GM23338 (cell line): Measurements from ENCODE around the gene TMEM236. TPM values are rescaled to one million over a fixed set of nuclear protein-coding genes. Genes with fewer than 3 reads are reported as not detected.

Source experiments
- ATAC-seq: fragments of 200-7000 bp; cut with Tn5 transposase; 3 replicates; pipeline ENCODE4 v1.9.1; 2020
- DNase-seq: peaks from one replicate; pipeline ENCODE4 v3.0.0-alpha.2; 2015; ENCODE audit warnings: low spot score
- H2AFZ ChIP-seq: fragments of 200-600 bp; sonication (generic); 2 replicates; pipeline ENCODE4 v1.8.0; 2016; ENCODE audit warnings: antibody characterized with exemption, mild to moderate bottlenecking, moderate library complexity
- H3F3A ChIP-seq: fragments of 200-600 bp; sonication (generic); replicated peaks from 2 replicates; pipeline ENCODE4 v1.8.0; 2017; ENCODE audit warnings: antibody characterized with exemption, mixed run types, low read depth
- H3K27ac ChIP-seq: fragments of 200-600 bp; sonication (generic); 2 replicates; pipeline ENCODE4 v1.6.1; 2016; ENCODE audit warnings: low read depth
- H3K27me3 ChIP-seq: fragments of 200-600 bp; sonication (generic); 2 replicates; pipeline ENCODE4 v1.8.0; 2016; ENCODE audit warnings: mild to moderate bottlenecking, mixed run types, moderate library complexity; ENCODE audit not compliant: insufficient read depth
- H3K36me3 ChIP-seq: fragments of 200-600 bp; sonication (generic); 2 replicates; pipeline ENCODE4 v1.8.0; 2016; ENCODE audit warnings: mild to moderate bottlenecking; ENCODE audit not compliant: insufficient read depth
- H3K4me1 ChIP-seq: fragments of 200-600 bp; sonication (generic); 2 replicates; pipeline ENCODE4 v1.8.0; 2016; ENCODE audit warnings: mild to moderate bottlenecking, moderate library complexity; ENCODE audit not compliant: insufficient read depth
- H3K4me2 ChIP-seq: fragments of 200-600 bp; sonication (generic); 2 replicates; pipeline ENCODE4 v1.7.1; 2017; ENCODE audit warnings: mixed run types
- H3K4me3 ChIP-seq: fragments of 200-600 bp; sonication (generic); 2 replicates; pipeline ENCODE4 v1.6.1; 2016; ENCODE audit warnings: mixed run types
- H3K79me2 ChIP-seq: fragments of 200-600 bp; sonication (generic); replicated peaks from 2 replicates; pipeline ENCODE4 v1.8.0; 2017; ENCODE audit warnings: mild to moderate bottlenecking; ENCODE audit not compliant: insufficient read depth
- H3K9me2 ChIP-seq: fragments of 200-600 bp; sonication (generic); 2 replicates; pipeline ENCODE4 v1.8.0; 2017; ENCODE audit not compliant: insufficient read depth
- H4K20me1 ChIP-seq: fragments of 200-600 bp; sonication (generic); replicated peaks from 2 replicates; pipeline ENCODE4 v1.8.0; 2017; ENCODE audit warnings: mild to moderate bottlenecking; ENCODE audit not compliant: insufficient read depth
- H3K27ac Mint-ChIP-seq: 2 replicates; pipeline ENCODE4 v1.8.0; 2020; ENCODE audit warnings: inconsistent platforms, mild to moderate bottlenecking, moderate library complexity, mixed read lengths
- H3K27me3 Mint-ChIP-seq: 3 replicates; pipeline ENCODE4 v1.8.0; 2022; ENCODE audit warnings: low read depth, mild to moderate bottlenecking, moderate library complexity, mixed read lengths, inconsistent platforms; ENCODE audit not compliant: insufficient read depth, poor library complexity
- H3K36me3 Mint-ChIP-seq: 3 replicates; pipeline ENCODE4 v1.8.0; 2021; ENCODE audit warnings: low read depth, mild to moderate bottlenecking, inconsistent platforms, moderate library complexity, mixed read lengths
- H3K4me1 Mint-ChIP-seq: 3 replicates; pipeline ENCODE4 v1.8.0; 2020; ENCODE audit warnings: mild to moderate bottlenecking, inconsistent platforms, mixed read lengths
- H3K4me3 Mint-ChIP-seq: 3 replicates; pipeline ENCODE4 v1.8.0; 2021; ENCODE audit warnings: moderate library complexity, mild to moderate bottlenecking, inconsistent platforms, mixed read lengths
- H3K9me3 Mint-ChIP-seq: 3 replicates; pipeline ENCODE4 v1.8.0; 2020; ENCODE audit warnings: moderate library complexity, mild to moderate bottlenecking, inconsistent platforms, mixed read lengths
- NANOG ChIP-seq: IDR thresholded peaks from 2 replicates; pipeline ENCODE4 v1.6.1; 2016; ENCODE audit warnings: antibody characterized with exemption, borderline replicate concordance
- REST ChIP-seq: IDR thresholded peaks from one replicate; pipeline ENCODE4 v1.6.1; 2018; ENCODE audit warnings: antibody characterized with exemption; ENCODE audit not compliant: unreplicated experiment
- ZNF331 ChIP-seq: fragments of 250-450 bp; sonication (Bioruptor Pico); IDR thresholded peaks from 2 replicates; pipeline ENCODE4 v1.5.0; 2020; ENCODE audit warnings: low read depth, mild to moderate bottlenecking, moderate library complexity
- ZNF462 ChIP-seq: fragments of 250-450 bp; sonication (Bioruptor Pico); IDR thresholded peaks from 2 replicates; pipeline ENCODE4 v1.5.0; 2020; ENCODE audit warnings: mild to moderate bottlenecking, moderate library complexity
- polyA plus RNA-seq: library from polyadenylated mRNA; unstranded; fragments of >200 nt; fragmentation: Nextera tagmentation; extraction: Ambion mirVana; gene quantifications from 2 replicates; pipeline ENCODE4 v1.2.1, GENCODE V29; 2016
- total RNA-seq: library from RNA; depleted of rRNA; stranded (reverse); fragments of >200 nt; shearing (Covaris generic); gene quantifications from 2 replicates; pipeline ENCODE4 v1.2.3, GENCODE V29; 2014
- TF ChIP-seq, protein P1 (sequence below): IDR thresholded peaks from 2 replicates; pipeline ENCODE4 v1.6.1; 2016; ENCODE audit warnings: antibody characterized with exemption
- TF ChIP-seq, protein P2 (sequence below), 2 experiments: fragments of 200-600 bp in 1 of 2; sonication (generic) in 1 of 2; conservative IDR thresholded peaks; 2 replicates each; pipeline versions ENCODE4 v1.5.1 to v1.6.1; 2016 to 2017; ENCODE audit warnings: antibody characterized with exemption in 2 of 2, low read depth in 2 of 2, mild to moderate bottlenecking in 2 of 2, moderate library complexity in 1 of 2

The TMEM236 gene
- total and polyA plus RNA-seq, 2 experiments from 2014 or later: 0.03 TPM

- TF ChIP-seq NANOG: no peak
- TF ChIP-seq ZNF331 (CRISPR knock-in tag): no peak
- no peak for TF ChIP-seq REST
Measured at GRCh38 chr10:17780727-17781126, 28.7 kb downstream of the TMEM236 start (continued).

GRCh38 chr10:17781856-17782255 is 29.9 kb downstream of the TMEM236 start:
- no peaks in the 10 kb centered on the region for H3K4me1 ChIP-seq
- no peaks in the 10 kb centered on the region for H3K36me3 ChIP-seq
- peak; percentile 56 for DNase-seq
- H3K4me3 ChIP-seq: no peak overlapping the region
- no peak overlapping the region for H3K4me2 ChIP-seq
- Mint-ChIP-seq H3K9me3 (no peaks in the 10 kb centered on the region), H3K4me3 (no peak overlapping the region), H3K36me3 (no peaks in the 10 kb centered on the region), H3K27me3 (peaks cover 4% of the 10 kb centered on the region), H3K27ac (no peak overlapping the region), H3K4me1 (no peaks in the 10 kb centered on the region)
- H3K79me2 ChIP-seq: no peaks in the 10 kb centered on the region
- TF ChIP-seq, protein P1, sequence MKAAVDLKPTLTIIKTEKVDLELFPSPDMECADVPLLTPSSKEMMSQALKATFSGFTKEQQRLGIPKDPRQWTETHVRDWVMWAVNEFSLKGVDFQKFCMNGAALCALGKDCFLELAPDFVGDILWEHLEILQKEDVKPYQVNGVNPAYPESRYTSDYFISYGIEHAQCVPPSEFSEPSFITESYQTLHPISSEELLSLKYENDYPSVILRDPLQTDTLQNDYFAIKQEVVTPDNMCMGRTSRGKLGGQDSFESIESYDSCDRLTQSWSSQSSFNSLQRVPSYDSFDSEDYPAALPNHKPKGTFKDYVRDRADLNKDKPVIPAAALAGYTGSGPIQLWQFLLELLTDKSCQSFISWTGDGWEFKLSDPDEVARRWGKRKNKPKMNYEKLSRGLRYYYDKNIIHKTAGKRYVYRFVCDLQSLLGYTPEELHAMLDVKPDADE: no peak
- TF ChIP-seq ZNF462: no peak
- TF ChIP-seq, protein P2, sequence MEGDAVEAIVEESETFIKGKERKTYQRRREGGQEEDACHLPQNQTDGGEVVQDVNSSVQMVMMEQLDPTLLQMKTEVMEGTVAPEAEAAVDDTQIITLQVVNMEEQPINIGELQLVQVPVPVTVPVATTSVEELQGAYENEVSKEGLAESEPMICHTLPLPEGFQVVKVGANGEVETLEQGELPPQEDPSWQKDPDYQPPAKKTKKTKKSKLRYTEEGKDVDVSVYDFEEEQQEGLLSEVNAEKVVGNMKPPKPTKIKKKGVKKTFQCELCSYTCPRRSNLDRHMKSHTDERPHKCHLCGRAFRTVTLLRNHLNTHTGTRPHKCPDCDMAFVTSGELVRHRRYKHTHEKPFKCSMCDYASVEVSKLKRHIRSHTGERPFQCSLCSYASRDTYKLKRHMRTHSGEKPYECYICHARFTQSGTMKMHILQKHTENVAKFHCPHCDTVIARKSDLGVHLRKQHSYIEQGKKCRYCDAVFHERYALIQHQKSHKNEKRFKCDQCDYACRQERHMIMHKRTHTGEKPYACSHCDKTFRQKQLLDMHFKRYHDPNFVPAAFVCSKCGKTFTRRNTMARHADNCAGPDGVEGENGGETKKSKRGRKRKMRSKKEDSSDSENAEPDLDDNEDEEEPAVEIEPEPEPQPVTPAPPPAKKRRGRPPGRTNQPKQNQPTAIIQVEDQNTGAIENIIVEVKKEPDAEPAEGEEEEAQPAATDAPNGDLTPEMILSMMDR (conservative IDR thresholded peaks at IDR 0.05; ENCODE audit: low read depth in 2 of 2): peak; percentile 26 to 65; a peak in 3 of 4 replicates
- H3K9me2 ChIP-seq: no peaks in the 10 kb centered on the region
- no peaks in the 10 kb centered on the region for H4K20me1 ChIP-seq
- H3F3A ChIP-seq: no peaks in the 10 kb centered on the region
- H3K27me3 ChIP-seq: no peaks in the 10 kb centered on the region
- H2AFZ ChIP-seq: no peak overlapping the region
- no peak overlapping the region for H3K27ac ChIP-seq
- ATAC-seq: peak; percentile 89
